ENCODE measurements around the gene SPTB.

- TF ChIP-seq, protein P1, sequence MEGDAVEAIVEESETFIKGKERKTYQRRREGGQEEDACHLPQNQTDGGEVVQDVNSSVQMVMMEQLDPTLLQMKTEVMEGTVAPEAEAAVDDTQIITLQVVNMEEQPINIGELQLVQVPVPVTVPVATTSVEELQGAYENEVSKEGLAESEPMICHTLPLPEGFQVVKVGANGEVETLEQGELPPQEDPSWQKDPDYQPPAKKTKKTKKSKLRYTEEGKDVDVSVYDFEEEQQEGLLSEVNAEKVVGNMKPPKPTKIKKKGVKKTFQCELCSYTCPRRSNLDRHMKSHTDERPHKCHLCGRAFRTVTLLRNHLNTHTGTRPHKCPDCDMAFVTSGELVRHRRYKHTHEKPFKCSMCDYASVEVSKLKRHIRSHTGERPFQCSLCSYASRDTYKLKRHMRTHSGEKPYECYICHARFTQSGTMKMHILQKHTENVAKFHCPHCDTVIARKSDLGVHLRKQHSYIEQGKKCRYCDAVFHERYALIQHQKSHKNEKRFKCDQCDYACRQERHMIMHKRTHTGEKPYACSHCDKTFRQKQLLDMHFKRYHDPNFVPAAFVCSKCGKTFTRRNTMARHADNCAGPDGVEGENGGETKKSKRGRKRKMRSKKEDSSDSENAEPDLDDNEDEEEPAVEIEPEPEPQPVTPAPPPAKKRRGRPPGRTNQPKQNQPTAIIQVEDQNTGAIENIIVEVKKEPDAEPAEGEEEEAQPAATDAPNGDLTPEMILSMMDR (IDR thresholded peaks at IDR 0.05 in 2 of 3, conservative IDR thresholded peaks at IDR 0.05 in 1 of 3; ENCODE audit: insufficient read depth in 2 of 3, low read depth in 1 of 3, low read length in 3 of 3): no peak
- TF ChIP-seq TFE3 (CRISPR knock-in tag; IDR thresholded peaks at IDR 0.05): no peak
- TF ChIP-seq, protein P2, sequence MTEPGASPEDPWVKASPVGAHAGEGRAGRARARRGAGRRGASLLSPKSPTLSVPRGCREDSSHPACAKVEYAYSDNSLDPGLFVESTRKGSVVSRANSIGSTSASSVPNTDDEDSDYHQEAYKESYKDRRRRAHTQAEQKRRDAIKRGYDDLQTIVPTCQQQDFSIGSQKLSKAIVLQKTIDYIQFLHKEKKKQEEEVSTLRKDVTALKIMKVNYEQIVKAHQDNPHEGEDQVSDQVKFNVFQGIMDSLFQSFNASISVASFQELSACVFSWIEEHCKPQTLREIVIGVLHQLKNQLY (CRISPR knock-in tag; conservative IDR thresholded peaks at IDR 0.05): no peak
- TF ChIP-seq GABPA (tag; conservative IDR thresholded peaks at IDR 0.05; ENCODE audit: low read depth): no peak
- no peak for TF ChIP-seq POLR2A (conservative IDR thresholded peaks at IDR 0.05)
- no peak for TF ChIP-seq KDM1A (IDR thresholded peaks at IDR 0.05)
- TF ChIP-seq SIN3B (IDR thresholded peaks at IDR 0.05; ENCODE audit: low read depth): no peak
These were observed 83.3 kb downstream of the SPTB start for GRCh38 chr14:64796369-64796768.

Measured in K562 (cell line).